Activated CD4-positive, alpha-beta T cell treated with anti-CD3 and anti-CD28 coated beads for 36 hours (primary cell): ENCODE data around the gene HRCT1. TPM values are rescaled to one million over a fixed set of nuclear protein-coding genes. Genes with fewer than 3 reads are reported as not detected.
"Not testable (repeated sequence)": the region's sequence is repeated elsewhere in the genome, so short reads cannot be mapped to it uniquely, and the experiment has no call there.

Experiments
- ATAC-seq: fragments of 200-7000 bp; cut with Tn5 transposase; one replicate; pipeline ENCODE4 v1.10.0; 2021; ENCODE audit warnings: mild to moderate bottlenecking, moderate library complexity
- CTCF ChIA-PET: fragments of 350-600 bp; sonication (Branson Sonifier 250); formaldehyde crosslinking; loops from one replicate; lab custom pipeline; 2021; ENCODE audit warnings: antibody characterized with exemption; lab: Charles Lee
- POLR2A ChIA-PET: fragments of 350-600 bp; sonication (Branson Sonifier 250); formaldehyde crosslinking; loops from one replicate; lab custom pipeline; 2021; ENCODE audit warnings: antibody characterized with exemption, inconsistent platforms; lab: Charles Lee
- DNase-seq: peaks from one replicate; pipeline ENCODE4 v3.0.0-alpha.2; 2020
- H3K27ac Mint-ChIP-seq: one replicate; pipeline ENCODE4 v1.8.0; 2021; ENCODE audit warnings: mixed read lengths
- H3K27me3 Mint-ChIP-seq: one replicate; pipeline ENCODE4 v1.8.0; 2021; ENCODE audit warnings: mixed read lengths
- H3K36me3 Mint-ChIP-seq: one replicate; pipeline ENCODE4 v1.8.0; 2021; ENCODE audit warnings: low read depth, mixed read lengths
- H3K4me1 Mint-ChIP-seq: one replicate; pipeline ENCODE4 v1.8.0; 2021; ENCODE audit warnings: mixed read lengths
- H3K4me3 Mint-ChIP-seq: one replicate; pipeline ENCODE4 v1.8.0; 2021; ENCODE audit warnings: mild to moderate bottlenecking, moderate library complexity, mixed read lengths
- H3K9me3 Mint-ChIP-seq: one replicate; pipeline ENCODE4 v1.8.0; 2021; ENCODE audit warnings: low read depth, mixed read lengths
- intact Hi-C, 2 experiments: fragments of 100-400 bp; cut with DNase I in 1 of 2; cut with micrococcal nuclease in 1 of 2; formaldehyde crosslinking; loops; one replicate each; pipeline versions ENCODE4 v1.14.2 to v1.15.1; 2022 to 2024; cut with DNase I, micrococcal nuclease
- total RNA-seq, 2 experiments: library from RNA; stranded (reverse); gene quantifications; one replicate each; pipeline ENCODE4 v1.2.3, GENCODE V29; 2021

HRCT1 gene
- total RNA-seq, 2 experiments from 2014 or later, result not detected

DNA sequence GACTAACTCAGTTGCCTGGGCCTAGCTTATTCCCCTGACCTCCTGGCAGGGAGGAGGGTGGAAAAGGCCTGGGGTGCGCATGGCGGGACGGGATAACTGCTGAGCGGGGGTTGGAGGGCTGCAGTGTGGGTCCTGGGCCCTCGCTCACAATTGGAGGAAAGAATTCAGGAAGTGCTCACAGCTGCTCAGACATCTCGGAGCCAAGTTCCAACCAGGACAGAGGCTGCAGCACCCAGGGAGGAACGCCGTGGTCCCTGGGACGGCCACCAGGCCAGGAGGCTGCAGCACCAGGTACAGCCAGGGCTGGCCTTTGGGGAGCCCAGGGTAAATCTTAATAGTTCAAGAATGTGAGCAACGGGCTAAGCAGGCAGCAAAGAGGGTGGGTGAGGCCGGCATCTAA, 3.3 kb downstream of the HRCT1 start, which contains the start of gene SPAAR:
TSS of gene SPAAR (plus strand) at position 217 of the 400 bp plus-strand sequence. CDS start 974 bp downstream, outside the sequence.
- H3K4me3 Mint-ChIP-seq, result no peak within 1 kb of the TSS
- H3K9me3 Mint-ChIP-seq, result no peaks in the 10 kb centered on the region
- ChIA-PET POLR2A (no interaction called here), CTCF (no interaction called here)
- peak within 1 kb of the TSS; percentile 16 for H3K27ac Mint-ChIP-seq
- no peaks in the 10 kb centered on the region for H3K36me3 Mint-ChIP-seq
- DNase-seq (no peak), ATAC-seq (no peak)
- peaks cover 58% of the 10 kb centered on the region for H3K4me1 Mint-ChIP-seq
- intact Hi-C loops, result no loop called here
- H3K27me3 Mint-ChIP-seq, result no peaks in the 10 kb centered on the region

DNA sequence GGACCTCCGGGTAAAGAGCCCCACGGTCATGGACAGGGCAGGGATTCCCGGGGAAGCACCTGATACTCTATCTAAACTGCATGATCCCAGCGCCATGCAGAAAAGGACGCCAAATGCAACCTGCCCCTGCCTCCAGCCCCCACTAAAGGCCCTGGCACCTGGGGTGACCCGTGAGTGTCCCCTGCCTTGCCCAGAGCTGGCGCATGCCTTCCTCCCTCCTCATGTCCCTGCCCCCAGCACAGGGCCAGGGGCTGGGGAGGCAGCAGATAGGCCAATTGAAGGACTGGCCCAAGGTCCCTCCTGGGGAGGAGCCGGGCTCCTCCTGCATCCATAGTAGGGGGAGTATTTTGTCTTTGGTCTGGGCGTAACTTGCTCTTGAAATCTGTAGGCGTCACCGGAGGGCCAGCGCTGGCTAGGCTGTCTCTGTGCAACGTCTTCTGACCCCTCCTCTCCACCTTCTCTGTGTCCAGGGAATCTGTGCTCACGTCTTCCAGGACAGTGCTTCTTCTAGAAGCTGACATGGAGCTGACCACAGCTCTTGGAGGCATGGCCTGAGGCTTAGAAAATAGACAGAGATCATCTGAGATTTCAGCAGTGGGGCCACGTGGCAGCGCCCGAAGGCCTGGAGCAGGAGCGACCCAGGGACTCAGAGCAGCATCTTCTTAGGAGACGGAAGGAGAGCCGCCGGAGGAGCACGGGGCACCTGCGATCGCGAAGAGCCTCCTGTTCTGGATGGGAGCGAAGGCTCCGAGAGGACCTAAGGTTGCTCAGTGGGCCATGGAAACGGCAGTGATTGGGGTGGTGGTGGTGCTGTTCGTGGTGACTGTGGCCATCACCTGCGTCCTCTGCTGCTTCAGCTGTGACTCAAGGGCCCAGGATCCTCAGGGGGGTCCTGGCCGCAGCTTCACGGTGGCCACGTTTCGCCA, 3.9 kb downstream of the HRCT1 start:
- DNase-seq (no peak), ATAC-seq (no peak)
- no peaks in the 10 kb centered on the region for H3K27me3 Mint-ChIP-seq
- peaks cover 58% of the 10 kb centered on the region for H3K4me1 Mint-ChIP-seq
- intact Hi-C loops, result loop anchor here in 1 of 2 experiments (2.0 kb wide), 1 partner anchor 35 kb away; no protein-coding TSS in a partner anchor
- H3K9me3 Mint-ChIP-seq, result no peaks in the 10 kb centered on the region
- ChIA-PET POLR2A (interaction anchor here (0.8 kb wide), 1 partner anchor 155 kb away, joined by 8 read pairs; no protein-coding TSS in a partner anchor), CTCF (interaction anchor here (0.6 to 3.9 kb wide), 6 partner anchors 28 to 193 kb away, joined by 3 to 24 read pairs (median 4); no protein-coding TSS in a partner anchor)
- no peak overlapping the region for H3K4me3 Mint-ChIP-seq
- H3K36me3 Mint-ChIP-seq, result no peaks in the 10 kb centered on the region
- peak overlapping the region; percentile 16 for H3K27ac Mint-ChIP-seq

DNA sequence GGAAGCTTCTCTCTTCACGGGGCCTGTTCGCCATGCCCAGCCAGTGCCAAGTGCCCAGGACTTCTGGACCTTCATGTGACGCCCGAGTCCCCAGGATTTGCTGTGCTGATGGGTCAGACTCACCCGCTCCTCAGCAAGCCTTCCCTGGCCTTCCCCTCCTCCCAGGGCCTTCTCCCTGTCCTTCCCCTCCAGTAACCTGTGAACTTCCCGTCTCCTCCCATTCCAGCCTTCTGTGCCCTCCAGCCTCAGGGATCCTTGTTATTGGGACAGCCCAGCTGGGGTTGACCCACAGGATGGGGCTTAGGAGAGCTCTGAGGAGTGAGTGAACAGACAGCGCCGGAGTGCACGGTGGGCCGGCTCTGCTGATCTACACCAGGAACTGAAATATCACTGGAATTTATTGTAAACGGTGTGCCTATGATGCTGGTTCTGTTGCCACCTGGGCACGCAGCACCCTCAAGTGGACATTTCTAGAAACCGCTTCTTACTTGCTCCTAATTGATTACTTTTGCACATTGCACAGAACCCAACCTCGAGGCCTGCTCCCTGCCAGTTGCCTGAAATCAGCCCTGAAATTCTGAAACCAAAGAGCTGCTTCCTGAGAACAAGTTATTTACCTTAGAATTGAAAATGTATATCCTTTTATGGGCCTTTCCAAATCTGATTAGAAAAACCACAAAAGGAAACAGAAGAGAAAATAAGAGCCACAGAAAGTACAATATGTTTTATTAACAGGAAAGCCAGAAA, 4.8 kb downstream of the HRCT1 start:
- ChIA-PET POLR2A (interaction anchor here (0.8 kb wide), 1 partner anchor 155 kb away, joined by 8 read pairs; no protein-coding TSS in a partner anchor), CTCF (interaction anchor here (0.6 to 3.9 kb wide), 15 partner anchors 8 to 280 kb away, joined by 3 to 24 read pairs (median 3); no protein-coding TSS in a partner anchor)
- DNase-seq (peak; percentile 71), ATAC-seq (peak; percentile 75)
- no peaks in the 10 kb centered on the region for H3K27me3 Mint-ChIP-seq
- peak overlapping the region; percentile 80 for H3K27ac Mint-ChIP-seq
- H3K36me3 Mint-ChIP-seq, result no peaks in the 10 kb centered on the region
- intact Hi-C loops, result loop anchor here in 1 of 2 experiments (2.0 kb wide), 1 partner anchor 34 kb away; no protein-coding TSS in a partner anchor
- H3K9me3 Mint-ChIP-seq, result no peaks in the 10 kb centered on the region
- H3K4me1 Mint-ChIP-seq, result peaks cover 55% of the 10 kb centered on the region
- no peak overlapping the region for H3K4me3 Mint-ChIP-seq

DNA sequence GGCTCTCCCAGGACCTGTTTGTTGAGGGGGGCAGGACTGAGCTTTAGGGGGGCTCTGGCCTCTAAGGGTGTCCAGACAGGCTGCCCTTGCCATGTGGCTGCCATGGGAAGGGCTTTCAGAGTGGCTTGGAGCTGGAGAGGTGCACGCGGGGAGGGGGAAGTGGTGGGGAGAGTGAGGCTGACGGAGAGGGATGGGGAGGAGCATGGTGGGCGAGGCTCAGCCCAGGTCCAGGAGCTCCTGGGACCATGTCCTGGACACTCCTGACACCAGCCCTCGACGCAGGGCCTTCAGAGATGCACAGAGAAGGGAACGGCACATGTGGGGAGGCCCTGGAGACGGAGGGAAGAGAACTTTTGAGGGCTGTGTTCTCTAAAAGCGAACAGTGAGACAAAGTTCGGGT, 5.7 kb downstream of the HRCT1 start:
- H3K4me3 Mint-ChIP-seq, result no peak overlapping the region
- intact Hi-C loops, result loop anchor here in 1 of 2 experiments (2.0 kb wide), 1 partner anchor 33 kb away; no protein-coding TSS in a partner anchor
- CTCF ChIA-PET, result interaction anchor here (0.7 to 3.9 kb wide), 15 partner anchors 9 to 281 kb away, joined by 3 to 24 read pairs (median 3); partner anchors contain the start of gene NPR2
- peaks cover 51% of the 10 kb centered on the region for H3K4me1 Mint-ChIP-seq
- no peaks in the 10 kb centered on the region for H3K27me3 Mint-ChIP-seq
- no peaks in the 10 kb centered on the region for H3K36me3 Mint-ChIP-seq
- no peak for ATAC-seq
- no peak overlapping the region for H3K27ac Mint-ChIP-seq
- POLR2A ChIA-PET, result interaction anchor here (0.5 to 0.6 kb wide), 2 partner anchors 13 to 865 kb away, joined by 3 to 4 read pairs; no protein-coding TSS in a partner anchor
- no peaks in the 10 kb centered on the region for H3K9me3 Mint-ChIP-seq
- no peak for DNase-seq

DNA sequence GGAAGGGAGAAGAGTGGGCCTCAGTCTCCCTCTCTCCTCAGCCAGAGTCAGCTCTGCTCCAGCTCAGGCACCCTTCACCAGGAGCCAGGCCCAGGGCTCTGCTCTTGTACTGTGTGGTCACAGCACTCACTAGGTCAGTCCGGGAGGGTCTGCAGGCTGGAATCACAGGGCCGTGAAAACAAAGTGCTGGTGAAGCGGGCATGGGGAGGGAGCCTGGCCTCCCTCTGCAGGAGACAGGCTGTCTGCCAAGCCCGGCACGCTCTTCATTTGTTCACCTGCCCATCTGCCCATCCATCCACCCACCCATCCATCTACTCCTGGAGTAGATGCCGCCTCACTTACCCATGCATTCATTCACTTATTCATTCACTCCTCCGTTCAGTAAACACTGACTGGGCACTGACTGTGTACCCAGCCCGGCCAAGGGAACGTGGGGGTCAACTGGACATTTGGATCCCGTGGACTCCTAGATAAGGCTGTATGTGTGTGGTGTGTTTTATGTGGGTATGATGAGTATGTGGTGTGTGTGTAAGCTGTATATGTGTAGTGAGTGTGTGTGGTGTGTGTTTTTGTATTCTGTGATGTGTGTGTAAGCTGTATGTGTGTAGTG, 6.9 kb downstream of the HRCT1 start:
- intact Hi-C loops, result no loop called here
- ChIA-PET POLR2A (no interaction called here), CTCF (interaction anchor here (0.6 to 3.9 kb wide), 3 partner anchors 10 to 32 kb away, joined by 3 to 24 read pairs (median 9); no protein-coding TSS in a partner anchor)
- Mint-ChIP-seq H3K4me1 (peaks cover 46% of the 10 kb centered on the region), H3K9me3 (no peaks in the 10 kb centered on the region), H3K27ac (no peak overlapping the region), H3K36me3 (no peaks in the 10 kb centered on the region), H3K27me3 (no peaks in the 10 kb centered on the region), H3K4me3 (no peak overlapping the region)
- DNase-seq (no peak), ATAC-seq (no peak)

DNA sequence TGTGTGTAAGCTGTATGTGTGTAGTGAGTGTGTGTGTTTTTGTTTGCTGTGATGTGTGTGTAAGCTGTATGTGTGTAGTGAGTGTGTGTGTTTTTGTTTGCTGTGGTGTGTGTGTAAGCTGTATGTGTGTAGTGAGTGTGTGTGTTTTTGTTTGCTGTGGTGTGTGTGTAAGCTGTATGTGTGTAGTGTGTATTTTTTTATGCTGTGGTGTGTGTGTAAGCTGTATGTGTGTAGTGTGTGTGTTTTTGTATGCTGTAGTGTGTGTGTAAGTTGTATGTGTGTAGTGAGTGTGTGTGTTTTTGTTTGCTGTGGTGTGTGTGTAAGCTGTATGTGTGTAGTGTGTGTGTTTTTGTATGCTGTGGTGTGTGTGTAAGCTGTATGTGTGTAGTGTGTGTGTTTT, 7.4 kb downstream of the HRCT1 start:
- DNase-seq, intact Hi-C loops, H3K9me3 Mint-ChIP-seq, H3K27ac Mint-ChIP-seq, H3K4me3 Mint-ChIP-seq, H3K27me3 Mint-ChIP-seq, H3K36me3 Mint-ChIP-seq, POLR2A ChIA-PET, ATAC-seq: not testable (repeated sequence)
- CTCF ChIA-PET, result interaction anchor here (0.6 to 3.9 kb wide), 2 partner anchors 11 to 32 kb away, joined by 3 to 24 read pairs; no protein-coding TSS in a partner anchor
- peaks cover 42% of the 10 kb centered on the region for H3K4me1 Mint-ChIP-seq

DNA sequence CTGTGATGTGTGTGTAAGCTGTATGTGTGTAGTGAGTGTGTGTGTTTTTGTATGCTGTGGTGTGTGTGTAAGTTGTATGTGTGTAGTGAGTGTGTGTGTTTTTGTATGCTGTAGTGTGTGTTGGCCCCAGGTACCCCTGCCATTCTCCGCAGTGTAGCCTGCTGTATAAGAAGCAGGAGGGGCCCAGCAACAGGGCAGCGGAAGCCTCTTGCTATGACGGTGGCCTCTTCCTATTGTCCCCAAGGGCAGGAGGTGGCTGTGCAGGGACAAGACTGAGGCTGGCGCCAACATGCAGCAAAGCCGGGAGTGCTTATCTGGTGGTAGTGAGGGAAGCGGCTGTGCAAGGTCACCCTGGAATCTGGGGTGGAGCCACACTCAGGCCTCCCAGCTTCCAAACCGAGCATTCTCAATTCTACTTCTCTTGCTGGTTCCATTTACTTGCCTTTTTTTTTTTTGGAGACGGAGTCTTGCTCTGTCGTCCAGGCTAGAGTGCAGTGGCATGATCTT, 8.4 kb downstream of the HRCT1 start:
- ChIA-PET POLR2A (no interaction called here), CTCF (no interaction called here)
- H3K36me3 Mint-ChIP-seq, result no peaks in the 10 kb centered on the region
- H3K4me3 Mint-ChIP-seq, result no peak overlapping the region
- H3K27ac Mint-ChIP-seq, result no peak overlapping the region
- peak; percentile 46 for ATAC-seq
- peak; percentile 51 for DNase-seq
- intact Hi-C loops, result no loop called here
- no peaks in the 10 kb centered on the region for H3K9me3 Mint-ChIP-seq
- peaks cover 33% of the 10 kb centered on the region for H3K4me1 Mint-ChIP-seq
- no peaks in the 10 kb centered on the region for H3K27me3 Mint-ChIP-seq

DNA sequence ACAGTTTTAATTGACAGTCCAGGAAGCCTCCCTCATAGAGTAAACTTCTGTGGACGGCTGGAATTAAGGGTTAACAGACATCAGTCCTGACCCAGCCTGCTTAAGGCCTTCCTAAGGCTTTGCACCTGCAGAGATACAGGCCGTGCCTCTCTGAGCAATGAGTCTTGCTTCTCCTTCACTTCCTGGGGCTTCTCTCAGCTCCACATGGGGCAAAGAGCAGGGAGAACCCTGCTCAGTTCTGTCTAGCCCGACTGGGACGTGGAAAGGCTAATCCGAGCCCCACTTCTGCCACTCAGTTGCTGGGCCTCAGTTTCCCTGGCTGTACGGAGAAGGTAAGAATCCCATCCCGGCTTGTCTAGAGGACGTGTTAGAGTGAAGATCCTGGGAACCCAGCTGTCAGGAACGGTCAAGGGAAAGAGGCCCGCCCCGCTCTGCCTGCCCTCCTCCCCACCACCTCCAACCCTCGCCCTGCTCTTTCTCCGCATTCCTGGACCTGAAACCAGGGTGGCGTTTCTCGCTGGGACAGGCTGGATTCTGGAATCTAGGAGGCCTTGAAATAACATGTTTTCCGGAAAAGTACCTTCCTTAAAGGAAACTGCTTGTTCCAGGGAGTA, 9.8 kb downstream of the HRCT1 start:
- ChIA-PET POLR2A (no interaction called here), CTCF (no interaction called here)
- H3K27ac Mint-ChIP-seq, result no peak overlapping the region
- H3K4me1 Mint-ChIP-seq, result peaks cover 20% of the 10 kb centered on the region
- H3K9me3 Mint-ChIP-seq, result no peaks in the 10 kb centered on the region
- H3K4me3 Mint-ChIP-seq, result no peak overlapping the region
- no peaks in the 10 kb centered on the region for H3K36me3 Mint-ChIP-seq
- DNase-seq (no peak), ATAC-seq (no peak)
- H3K27me3 Mint-ChIP-seq, result no peaks in the 10 kb centered on the region
- intact Hi-C loops, result no loop called here

DNA sequence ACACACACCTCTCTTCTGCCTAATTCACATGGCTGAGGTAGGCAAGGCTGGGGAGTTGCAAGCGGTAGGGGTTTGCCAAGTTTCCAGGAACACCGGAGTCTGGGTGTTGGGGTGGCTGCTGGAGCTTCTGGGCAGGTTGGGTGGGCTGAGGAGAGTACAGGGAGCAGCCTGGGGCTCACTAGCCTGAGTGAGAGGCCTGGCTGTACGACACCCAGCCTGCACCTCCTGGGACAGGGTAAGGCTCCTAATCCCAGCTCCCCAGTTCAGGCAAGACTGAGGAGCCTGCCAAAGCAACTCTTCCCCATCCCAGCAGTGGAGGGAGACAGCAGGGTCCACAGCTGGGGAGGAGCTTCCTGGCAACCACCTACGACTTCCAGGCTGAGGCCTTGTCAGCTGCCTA, 11.3 kb downstream of the HRCT1 start:
- Mint-ChIP-seq H3K4me3 (no peak overlapping the region), H3K36me3 (no peaks in the 10 kb centered on the region), H3K27ac (no peak overlapping the region), H3K9me3 (no peaks in the 10 kb centered on the region), H3K27me3 (no peaks in the 10 kb centered on the region), H3K4me1 (peaks cover 8% of the 10 kb centered on the region)
- no peak for DNase-seq
- ATAC-seq, result no peak
- intact Hi-C loops, result no loop called here
- ChIA-PET CTCF (interaction anchor here (0.5 to 1.6 kb wide), 5 partner anchors 28 to 292 kb away, joined by 3 to 4 read pairs (median 3); no protein-coding TSS in a partner anchor), POLR2A (no interaction called here)

DNA sequence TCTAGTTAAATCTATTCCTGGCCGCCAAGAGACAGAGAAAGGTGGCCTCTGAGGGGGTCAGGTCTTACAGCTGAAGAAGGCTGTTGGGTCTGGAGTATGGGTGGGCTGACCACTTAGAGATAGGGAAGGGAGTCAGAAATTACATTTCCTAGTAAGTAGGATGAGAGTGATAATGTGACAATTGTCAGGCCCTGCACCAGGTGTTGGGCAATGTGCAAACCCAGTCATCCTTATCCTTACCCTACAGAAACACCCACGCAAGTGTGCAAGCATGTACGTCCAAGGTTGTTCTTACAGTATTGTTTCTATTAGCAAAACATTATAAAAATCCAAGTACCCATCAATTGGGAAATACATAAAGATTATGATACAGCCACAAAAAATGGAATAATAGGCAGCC, 12.8 kb downstream of the HRCT1 start:
- H3K4me1 Mint-ChIP-seq, result peaks cover 16% of the 10 kb centered on the region
- H3K36me3 Mint-ChIP-seq, result no peaks in the 10 kb centered on the region
- ChIA-PET POLR2A (no interaction called here), CTCF (interaction anchor here (0.7 to 4.0 kb wide), 4 partner anchors 16 to 271 kb away, joined by 3 to 15 read pairs (median 8); no protein-coding TSS in a partner anchor)
- intact Hi-C loops, result no loop called here
- H3K4me3 Mint-ChIP-seq, result no peak overlapping the region
- DNase-seq (no peak), ATAC-seq (no peak)
- H3K9me3 Mint-ChIP-seq, result no peaks in the 10 kb centered on the region
- no peak overlapping the region for H3K27ac Mint-ChIP-seq
- no peaks in the 10 kb centered on the region for H3K27me3 Mint-ChIP-seq
